ENCODE results near the gene UBAP2L.

The UBAP2L gene

GRCh38 chr1:154260127-154260526 lies 39.4 kb downstream of the UBAP2L start:
- WGBS, result 90% methylated on average over 1 of the region's 1 CpG

GRCh38 chr1:154263465-154264332 lies 42.9 kb downstream of the UBAP2L start:
- 48% methylated on average over 5 of the region's 6 CpGs for WGBS
- peak; percentile 54 for DNase-seq
- no peak overlapping the region for H2BK12ac ChIP-seq (ENCODE audit: low read length in 2 of 2)
- H2BK120ac ChIP-seq (ENCODE audit: low read depth, low read length), result no peak overlapping the region
- H4K8ac ChIP-seq (ENCODE audit: low read length), result no peak overlapping the region
- no peak overlapping the region for H4K91ac ChIP-seq (ENCODE audit: low read length)
- H3K4me1 ChIP-seq (ENCODE audit: control insufficient read depth, insufficient read depth, low read depth, low read length), result no peaks in the 10 kb centered on the region
- peak overlapping the region; percentile 35 for H3K9ac ChIP-seq (ENCODE audit: low read length)
- no peak overlapping the region for H3K27ac ChIP-seq (ENCODE audit: low read length, poor library complexity, severe bottlenecking)
- no peak overlapping the region for H3K4me2 ChIP-seq (ENCODE audit: low read length, poor library complexity, severe bottlenecking)
- peaks cover 37% of the 10 kb centered on the region for H3K79me1 ChIP-seq (replicated peaks; ENCODE audit: low read length, poor library complexity, severe bottlenecking)
- H2AK5ac ChIP-seq (ENCODE audit: low read length, severe bottlenecking), result no peak overlapping the region
- no peak overlapping the region for H2BK5ac ChIP-seq (ENCODE audit: low read depth, low read length, poor library complexity, severe bottlenecking)
- H3K9me3 ChIP-seq (ENCODE audit: control insufficient read depth, low read length), result no peaks in the 10 kb centered on the region
- no peak overlapping the region for H2AFZ ChIP-seq (ENCODE audit: low read depth, low read length)
- H3K14ac ChIP-seq (ENCODE audit: low read length in 2 of 2), result no peak overlapping the region
- H3K36me3 ChIP-seq (ENCODE audit: control insufficient read depth in 1 of 2, insufficient read depth in 2 of 2, low read depth in 1 of 2, low read length in 2 of 2), result peaks cover 54 to 95% of the 10 kb centered on the region in 2 experiments
- H3K18ac ChIP-seq (ENCODE audit: low read depth in 1 of 2, low read length in 2 of 2), result no peak overlapping the region
- no peak overlapping the region for H3K4me3 ChIP-seq (ENCODE audit: insufficient read depth in 1 of 2, low read depth in 1 of 2, low read length in 2 of 2)
- no peak overlapping the region for H3K23ac ChIP-seq (ENCODE audit: low read length in 2 of 2)
- no peaks in the 10 kb centered on the region for H3K27me3 ChIP-seq (ENCODE audit: control insufficient read depth in 1 of 2, insufficient read depth in 1 of 2, low read length in 2 of 2)
- H2BK15ac ChIP-seq (ENCODE audit: low read depth, poor library complexity, severe bottlenecking), result no peak overlapping the region
- no peak overlapping the region for H3K4ac ChIP-seq (ENCODE audit: low read depth in 1 of 2, low read length in 2 of 2)

More at GRCh38 chr1:154260127-154260526, 39.4 kb downstream of the UBAP2L start:
- no peak overlapping the region for H3K9ac ChIP-seq (ENCODE audit: low read length)
- no peak overlapping the region for H2BK12ac ChIP-seq (ENCODE audit: low read length in 2 of 2)
- no peak overlapping the region for H3K14ac ChIP-seq (ENCODE audit: low read length in 2 of 2)
- no peak overlapping the region for H3K4ac ChIP-seq (ENCODE audit: low read depth in 1 of 2, low read length in 2 of 2)
- H3K4me2 ChIP-seq (ENCODE audit: low read length, poor library complexity, severe bottlenecking), result no peak overlapping the region
- no peaks in the 10 kb centered on the region for H3K27me3 ChIP-seq (ENCODE audit: control insufficient read depth in 1 of 2, insufficient read depth in 1 of 2, low read length in 2 of 2)
- no peak overlapping the region for H3K23ac ChIP-seq (ENCODE audit: low read length in 2 of 2)
- H3K27ac ChIP-seq (ENCODE audit: low read length, poor library complexity, severe bottlenecking), result no peak overlapping the region
- H2BK15ac ChIP-seq (ENCODE audit: low read depth, poor library complexity, severe bottlenecking), result no peak overlapping the region
- no peak overlapping the region for H2AFZ ChIP-seq (ENCODE audit: low read depth, low read length)
- no peak for DNase-seq
- H2BK120ac ChIP-seq (ENCODE audit: low read depth, low read length), result no peak overlapping the region
- H3K79me1 ChIP-seq (replicated peaks; ENCODE audit: low read length, poor library complexity, severe bottlenecking), result peaks cover 31% of the 10 kb centered on the region
- no peak overlapping the region for H4K8ac ChIP-seq (ENCODE audit: low read length)
- no peak overlapping the region for H2BK5ac ChIP-seq (ENCODE audit: low read depth, low read length, poor library complexity, severe bottlenecking)
- no peak overlapping the region for H3K18ac ChIP-seq (ENCODE audit: low read depth in 1 of 2, low read length in 2 of 2)
- peaks cover 58 to 100% of the 10 kb centered on the region in 2 experiments for H3K36me3 ChIP-seq (ENCODE audit: control insufficient read depth in 1 of 2, insufficient read depth in 2 of 2, low read depth in 1 of 2, low read length in 2 of 2)
- no peak overlapping the region for H3K4me3 ChIP-seq (ENCODE audit: insufficient read depth in 1 of 2, low read depth in 1 of 2, low read length in 2 of 2)
- no peaks in the 10 kb centered on the region for H3K4me1 ChIP-seq (ENCODE audit: control insufficient read depth, insufficient read depth, low read depth, low read length)
- no peak overlapping the region for H2AK5ac ChIP-seq (ENCODE audit: low read length, severe bottlenecking)
- H4K91ac ChIP-seq (ENCODE audit: low read length), result no peak overlapping the region
- H3K9me3 ChIP-seq (ENCODE audit: control insufficient read depth, low read length), result no peaks in the 10 kb centered on the region

GRCh38 chr1:154264454-154264853 lies 43.7 kb downstream of the UBAP2L start:
- WGBS, result 100% methylated on average over 1 of the region's 1 CpG
- Histone ChIP-seq H3K9ac (ENCODE audit: low read length) (peak overlapping the region; percentile 35), H3K27me3 (ENCODE audit: control insufficient read depth in 1 of 2, insufficient read depth in 1 of 2, low read length in 2 of 2) (no peaks in the 10 kb centered on the region), H3K4me2 (ENCODE audit: low read length, poor library complexity, severe bottlenecking) (no peak overlapping the region), H4K91ac (ENCODE audit: low read length) (no peak overlapping the region), H4K8ac (ENCODE audit: low read length) (no peak overlapping the region), H2AFZ (ENCODE audit: low read depth, low read length) (no peak overlapping the region), H3K14ac (ENCODE audit: low read length in 2 of 2) (no peak overlapping the region), H2BK5ac (ENCODE audit: low read depth, low read length, poor library complexity, severe bottlenecking) (no peak overlapping the region), H3K36me3 (ENCODE audit: control insufficient read depth in 1 of 2, insufficient read depth in 2 of 2, low read depth in 1 of 2, low read length in 2 of 2) (peaks cover 57 to 95% of the 10 kb centered on the region in 2 experiments), H3K79me1 (replicated peaks; ENCODE audit: low read length, poor library complexity, severe bottlenecking) (peaks cover 41% of the 10 kb centered on the region), H3K23ac (ENCODE audit: low read length in 2 of 2) (no peak overlapping the region), H3K27ac (ENCODE audit: low read length, poor library complexity, severe bottlenecking) (no peak overlapping the region), H3K4me1 (ENCODE audit: control insufficient read depth, insufficient read depth, low read depth, low read length) (no peaks in the 10 kb centered on the region), H3K4ac (ENCODE audit: low read depth in 1 of 2, low read length in 2 of 2) (no peak overlapping the region), H2BK120ac (ENCODE audit: low read depth, low read length) (no peak overlapping the region), H3K4me3 (ENCODE audit: insufficient read depth in 1 of 2, low read depth in 1 of 2, low read length in 2 of 2) (no peak overlapping the region), H2BK12ac (ENCODE audit: low read length in 2 of 2) (no peak overlapping the region), H3K18ac (ENCODE audit: low read depth in 1 of 2, low read length in 2 of 2) (no peak overlapping the region), H3K9me3 (ENCODE audit: control insufficient read depth, low read length) (no peaks in the 10 kb centered on the region), H2BK15ac (ENCODE audit: low read depth, poor library complexity, severe bottlenecking) (no peak overlapping the region), H2AK5ac (ENCODE audit: low read length, severe bottlenecking) (no peak overlapping the region)
- DNase-seq, result peak; percentile 10

GRCh38 chr1:154265586-154265985 lies 44.8 kb downstream of the UBAP2L start:
- H3K27me3 ChIP-seq (ENCODE audit: control insufficient read depth in 1 of 2, insufficient read depth in 1 of 2, low read length in 2 of 2), result no peaks in the 10 kb centered on the region
- H3K9ac ChIP-seq (ENCODE audit: low read length), result peak overlapping the region; percentile 10
- H4K91ac ChIP-seq (ENCODE audit: low read length), result no peak overlapping the region
- no peak overlapping the region for H3K23ac ChIP-seq (ENCODE audit: low read length in 2 of 2)
- 100% methylated on average over 1 of the region's 4 CpGs for WGBS
- H2BK15ac ChIP-seq (ENCODE audit: low read depth, poor library complexity, severe bottlenecking), result no peak overlapping the region
- no peak overlapping the region for H2BK12ac ChIP-seq (ENCODE audit: low read length in 2 of 2)
- no peak overlapping the region for H3K4me2 ChIP-seq (ENCODE audit: low read length, poor library complexity, severe bottlenecking)
- H3K79me1 ChIP-seq (replicated peaks; ENCODE audit: low read length, poor library complexity, severe bottlenecking), result peaks cover 37% of the 10 kb centered on the region
- DNase-seq, result no peak
- no peaks in the 10 kb centered on the region for H3K9me3 ChIP-seq (ENCODE audit: control insufficient read depth, low read length)
- peaks cover 55 to 95% of the 10 kb centered on the region in 2 experiments for H3K36me3 ChIP-seq (ENCODE audit: control insufficient read depth in 1 of 2, insufficient read depth in 2 of 2, low read depth in 1 of 2, low read length in 2 of 2)
- H2BK120ac ChIP-seq (ENCODE audit: low read depth, low read length), result no peak overlapping the region
- no peak overlapping the region for H3K27ac ChIP-seq (ENCODE audit: low read length, poor library complexity, severe bottlenecking)
- H4K8ac ChIP-seq (ENCODE audit: low read length), result no peak overlapping the region
- no peak overlapping the region for H2BK5ac ChIP-seq (ENCODE audit: low read depth, low read length, poor library complexity, severe bottlenecking)
- no peak overlapping the region for H3K4me3 ChIP-seq (ENCODE audit: insufficient read depth in 1 of 2, low read depth in 1 of 2, low read length in 2 of 2)
- H3K4me1 ChIP-seq (ENCODE audit: control insufficient read depth, insufficient read depth, low read depth, low read length), result no peaks in the 10 kb centered on the region
- no peak overlapping the region for H2AK5ac ChIP-seq (ENCODE audit: low read length, severe bottlenecking)
- no peak overlapping the region for H3K14ac ChIP-seq (ENCODE audit: low read length in 2 of 2)
- H3K4ac ChIP-seq (ENCODE audit: low read depth in 1 of 2, low read length in 2 of 2), result no peak overlapping the region
- no peak overlapping the region for H2AFZ ChIP-seq (ENCODE audit: low read depth, low read length)
- no peak overlapping the region for H3K18ac ChIP-seq (ENCODE audit: low read depth in 1 of 2, low read length in 2 of 2)
